RCC 7860 (cell line): ENCODE measurements around the gene RHNO1.

Source experiments
- DNase-seq: peaks from one replicate; pipeline ENCODE4 v3.0.0-alpha.2; 2015; ENCODE audit warnings: low spot score
- FAIRE-seq: peaks from 2 replicates; lab custom pipeline; 2012; peaks lifted over from hg19 to GRCh38; lab: Jason Lieb, UNC

The RHNO1 gene

GRCh38 chr12:2897418-2897817 is 20.4 kb downstream of the RHNO1 start:
- FAIRE-seq (no peak), DNase-seq (no peak)

GRCh38 chr12:2900642-2901041 is 23.6 kb downstream of the RHNO1 start:
- no peak for FAIRE-seq
- DNase-seq: no peak

- no peak for DNase-seq
Measured at GRCh38 chr12:2902272-2902880, 25.4 kb downstream of the RHNO1 start.

GRCh38 chr12:2904260-2904659 is 27.2 kb downstream of the RHNO1 start:
- peak; percentile 97 for FAIRE-seq
- DNase-seq: peak; percentile 69

More at GRCh38 chr12:2902272-2902880, 25.4 kb downstream of the RHNO1 start:
- no peak for FAIRE-seq

GRCh38 chr12:2912216-2912575 is 35.2 kb downstream of the RHNO1 start:
- FAIRE-seq (no peak), DNase-seq (no peak)

- no peak for DNase-seq
- FAIRE-seq: no peak
Measured at GRCh38 chr12:2919249-2919648, 42.2 kb downstream of the RHNO1 start.

GRCh38 chr12:2922329-2922728 is 45.3 kb downstream of the RHNO1 start:
- FAIRE-seq (no peak), DNase-seq (no peak)

- FAIRE-seq: no peak
- no peak for DNase-seq
Measured at GRCh38 chr12:2923057-2923456, 46.0 kb downstream of the RHNO1 start.

GRCh38 chr12:2924019-2924418 is 47.0 kb downstream of the RHNO1 start:
- no peak for DNase-seq
- no peak for FAIRE-seq

GRCh38 chr12:2925322-2925995 is 48.4 kb downstream of the RHNO1 start:
- DNase-seq: peak; percentile 15
- FAIRE-seq: peak; percentile 25

- FAIRE-seq: no peak
- no peak for DNase-seq
Measured at GRCh38 chr12:2930865-2931264, 53.8 kb downstream of the RHNO1 start.

- DNase-seq: no peak
- FAIRE-seq: no peak
Measured at GRCh38 chr12:2933586-2933985, 56.6 kb downstream of the RHNO1 start.

- DNase-seq: no peak
- FAIRE-seq: no peak
Measured at GRCh38 chr12:2934371-2934770, 57.3 kb downstream of the RHNO1 start.

GRCh38 chr12:2936301-2936700 is 59.3 kb downstream of the RHNO1 start:
- no peak for FAIRE-seq
- no peak for DNase-seq

- no peak for DNase-seq
- FAIRE-seq: no peak
Measured at GRCh38 chr12:2937500-2937899, 60.5 kb downstream of the RHNO1 start.
